Activated CD4-positive, alpha-beta T cell treated with anti-CD3 and anti-CD28 coated beads, Interleukin-2, amount 50 U/mL, for 48 hours (primary cell): ENCODE data around the gene G6PD.
"Not testable (repeated sequence)": the region's sequence is repeated elsewhere in the genome, so short reads cannot be mapped to it uniquely, and the experiment has no call there.

Experiments
- DNase-seq, 2 experiments: peaks; one replicate each; pipeline ENCODE4 v3.0.0-alpha.2; 2020

G6PD gene

DNA sequence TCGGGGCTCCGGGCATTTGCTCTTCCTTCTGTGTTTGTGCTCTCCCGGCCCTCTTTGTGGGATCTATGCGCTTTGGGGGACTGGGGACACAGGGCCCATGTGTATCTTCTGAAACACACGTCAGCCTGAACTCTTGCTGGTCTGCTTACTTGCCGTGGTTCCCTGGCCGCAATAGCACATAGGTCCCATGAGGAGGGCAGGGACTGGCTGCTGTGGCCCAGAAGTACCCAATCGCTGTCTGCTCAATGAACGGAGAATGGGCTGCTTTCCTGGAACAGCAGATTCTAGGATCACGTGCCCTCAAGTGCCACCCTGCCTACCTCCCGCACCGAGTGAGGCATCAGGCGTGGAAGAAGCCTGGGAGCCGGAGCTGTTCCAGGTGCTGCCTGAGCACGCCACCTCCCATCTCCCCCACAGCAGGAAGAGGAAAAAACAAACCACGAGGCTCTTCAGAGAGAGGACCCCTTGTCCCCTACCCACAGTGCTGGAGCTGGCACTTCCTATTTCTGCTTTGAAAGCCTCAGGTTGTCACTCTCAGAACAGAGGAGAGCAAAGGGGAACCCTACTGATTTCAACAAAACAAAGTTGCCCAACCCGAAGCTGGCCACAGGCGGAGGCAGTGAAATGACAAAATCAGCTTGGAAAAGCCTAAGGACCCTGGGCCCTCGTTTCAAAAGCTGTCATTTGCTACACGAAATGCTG lies 3.8 kb downstream of the G6PD start:
- DNase-seq, result peak in 1 of 2 experiments; percentile 25

DNA sequence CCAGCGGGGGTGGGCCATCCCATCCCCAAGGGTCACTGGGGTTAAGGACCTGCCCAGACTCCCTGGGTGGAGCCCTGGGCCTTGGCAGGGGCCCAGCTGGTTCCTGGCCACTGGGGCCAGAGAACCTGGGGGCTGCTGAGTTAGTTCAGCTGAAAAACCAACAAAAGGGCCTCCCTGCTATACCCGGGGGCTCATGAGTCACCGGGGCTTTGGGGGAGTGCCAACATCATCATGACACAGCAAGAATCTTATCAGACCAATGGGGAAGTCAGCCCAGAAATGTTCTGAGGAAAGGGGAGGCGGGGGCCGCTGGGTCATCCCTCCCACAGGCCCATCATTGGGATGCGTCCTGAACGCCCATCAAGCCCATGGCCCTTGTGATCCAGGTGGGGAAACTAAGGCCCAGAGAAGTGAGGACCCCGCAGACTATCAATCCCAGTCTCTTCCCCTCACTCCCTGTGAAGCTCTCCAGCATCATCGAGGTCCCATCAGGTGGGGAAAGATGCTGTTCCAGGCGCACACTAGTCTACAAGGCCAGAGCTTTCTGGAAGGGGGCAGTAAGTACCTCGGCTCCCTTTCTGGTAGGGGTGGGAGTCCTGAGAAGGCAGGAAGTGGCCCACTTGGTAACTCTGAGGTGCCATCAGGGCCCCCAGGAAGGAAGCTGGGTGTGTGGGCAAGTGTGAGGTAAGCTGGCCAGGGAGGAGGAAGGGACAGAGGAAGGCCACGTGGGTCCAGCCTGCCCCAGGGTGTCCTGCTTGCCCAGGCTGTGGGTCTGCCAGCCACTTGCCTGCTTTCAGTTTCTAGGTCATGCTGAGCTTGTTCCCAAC lies 4.5 kb downstream of the G6PD start:
- DNase-seq, result peak; percentile 41 to 57

DNA sequence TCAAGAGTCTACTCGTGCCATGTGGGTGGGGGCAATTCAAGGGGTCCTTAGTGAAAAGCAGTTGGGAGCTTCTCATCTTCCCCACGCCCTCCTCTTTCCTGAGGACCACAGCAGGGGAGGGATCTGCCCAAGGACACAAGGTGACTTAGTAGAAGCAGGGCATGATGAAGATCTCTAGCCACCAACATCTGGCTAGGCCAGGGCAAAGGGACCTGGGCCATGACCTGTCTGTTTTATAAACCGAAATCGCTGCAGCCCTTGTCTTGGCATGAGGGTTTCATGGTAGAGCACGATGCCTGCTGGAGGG lies 5.1 kb downstream of the G6PD start:
- DNase-seq, result no peak

GRCh38 chrX:154540897-154541535 lies 5.6 kb downstream of the G6PD start:
- DNase-seq, result no peak

GRCh38 chrX:154540365-154540764 lies 6.3 kb downstream of the G6PD start:
- not testable (repeated sequence) for DNase-seq

DNA sequence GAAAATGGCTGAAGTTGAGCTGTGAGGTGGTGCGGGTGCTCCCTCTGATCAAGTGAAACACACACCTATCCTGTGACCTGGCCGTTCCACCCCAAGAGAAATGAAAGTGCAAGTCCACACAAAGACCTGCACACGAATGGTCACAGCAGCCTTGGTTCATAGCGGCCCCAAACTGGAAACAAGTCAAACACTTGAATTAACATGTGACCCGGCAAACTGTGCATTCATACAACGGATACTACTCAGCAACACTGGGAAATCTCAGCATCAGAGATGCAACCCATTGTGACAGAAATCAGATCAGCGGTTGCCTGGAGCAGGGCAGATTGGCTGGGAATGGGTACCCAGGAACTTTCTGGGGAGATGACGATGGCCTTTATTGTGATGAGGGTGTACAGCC lies 7.6 kb downstream of the G6PD start:
- DNase-seq, result no peak

DNA sequence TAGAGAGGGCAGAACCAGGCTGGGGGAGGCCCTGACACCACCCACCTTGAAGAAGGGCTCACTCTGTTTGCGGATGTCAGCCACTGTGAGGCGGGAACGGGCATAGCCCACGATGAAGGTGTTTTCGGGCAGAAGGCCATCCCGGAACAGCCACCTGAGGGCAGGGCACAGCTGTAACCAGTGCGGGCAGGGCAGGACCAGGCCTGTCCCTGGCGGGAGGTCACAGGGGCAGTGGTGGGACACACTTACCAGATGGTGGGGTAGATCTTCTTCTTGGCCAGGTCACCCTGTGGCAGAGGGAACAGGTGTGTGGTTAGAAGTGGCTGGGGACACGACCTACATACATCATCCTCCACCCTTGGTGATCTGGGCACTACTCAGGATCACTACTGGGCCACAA lies 10.8 kb downstream of the G6PD start:
- no peak for DNase-seq

GRCh38 chrX:154534526-154535322 lies 11.9 kb downstream of the G6PD start:
- DNase-seq, result peak; percentile 85 to 87

DNA sequence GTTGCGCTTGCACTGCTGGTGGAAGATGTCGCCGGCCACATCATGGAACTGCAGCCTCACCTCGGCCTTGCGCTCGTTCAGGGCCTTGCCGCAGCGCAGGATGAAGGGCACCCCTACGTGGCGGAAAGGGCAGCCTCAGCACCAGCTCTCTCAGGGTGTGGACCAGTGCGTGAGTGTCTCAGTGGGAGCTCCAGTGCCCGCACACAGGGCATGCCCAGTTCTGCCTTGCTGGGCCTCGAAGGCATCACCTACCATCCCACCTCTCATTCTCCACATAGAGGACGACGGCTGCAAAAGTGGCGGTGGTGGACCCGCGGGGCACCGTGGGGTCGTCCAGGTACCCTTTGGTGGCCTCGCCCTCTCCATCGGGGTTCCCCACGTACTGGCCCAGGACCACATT lies 14.0 kb downstream of the G6PD start:
- no peak for DNase-seq

GRCh38 chrX:154531626-154532025 lies 15.0 kb downstream of the G6PD start:
- DNase-seq, result no peak

- no peak for DNase-seq
Observed at GRCh38 chrX:154530286-154530685, 16.4 kb downstream of the G6PD start.

DNA sequence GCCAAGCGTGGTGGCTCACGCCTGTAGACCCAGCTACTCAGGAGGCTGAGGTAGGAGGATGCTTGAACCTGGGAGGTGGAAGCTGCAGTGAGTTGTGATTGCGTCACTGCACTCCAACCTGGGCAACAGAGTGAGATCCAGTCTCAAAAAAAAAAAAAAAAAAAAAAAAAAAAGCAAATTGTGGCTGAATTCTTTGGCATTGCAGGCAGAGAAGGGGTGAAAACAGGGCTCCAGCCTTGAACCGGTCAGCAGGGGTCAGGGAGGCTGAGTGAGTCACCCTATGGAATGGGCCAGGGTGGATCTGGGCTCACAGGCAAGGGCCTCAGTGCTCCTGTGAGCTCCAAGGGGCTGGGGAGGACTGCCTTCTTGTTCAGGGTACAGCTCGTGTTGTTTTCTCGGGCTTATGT lies 17.4 kb downstream of the G6PD start:
- DNase-seq, result no peak

GRCh38 chrX:154526901-154527675 lies 19.6 kb downstream of the G6PD start:
- DNase-seq, result peak; percentile 70 to 77

- DNase-seq, result no peak
Observed at GRCh38 chrX:154525606-154526490, 20.8 kb downstream of the G6PD start.

- no peak for DNase-seq
Observed at GRCh38 chrX:154519389-154519788, 27.3 kb downstream of the G6PD start.

DNA sequence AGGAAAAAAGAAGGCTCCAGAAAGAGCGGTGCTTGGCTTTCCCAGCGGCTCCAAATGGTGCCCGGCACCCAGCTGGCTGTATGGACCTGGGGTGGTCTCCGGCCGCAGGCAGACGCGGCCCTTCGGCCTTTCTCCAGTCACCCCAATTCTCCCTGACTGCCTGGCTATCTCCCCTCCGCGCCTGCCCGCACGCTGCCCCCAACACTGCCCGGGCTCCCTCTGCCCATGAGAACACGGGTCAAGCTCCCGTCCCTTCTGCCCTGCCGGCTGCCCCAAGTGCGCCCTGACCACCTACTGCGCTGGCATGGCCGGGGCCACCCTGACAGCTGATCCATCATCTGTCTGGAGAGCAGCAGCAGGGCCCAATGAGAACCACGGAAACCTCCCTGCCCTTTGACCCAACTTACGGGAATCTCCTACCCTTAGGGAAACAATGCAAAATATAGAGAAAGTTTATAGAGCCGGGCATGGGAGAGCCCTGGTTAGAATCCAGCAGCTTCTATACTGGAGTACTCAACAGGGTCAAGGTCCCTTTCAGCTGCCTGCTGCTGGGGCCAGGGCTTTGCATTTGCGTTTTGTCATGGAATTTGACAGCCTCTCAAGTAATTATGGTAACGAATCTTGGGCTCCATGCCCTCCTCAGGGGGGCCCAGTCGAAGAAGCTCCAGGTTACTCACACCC lies 29.4 kb downstream of the G6PD start:
- DNase-seq, result no peak

DNA sequence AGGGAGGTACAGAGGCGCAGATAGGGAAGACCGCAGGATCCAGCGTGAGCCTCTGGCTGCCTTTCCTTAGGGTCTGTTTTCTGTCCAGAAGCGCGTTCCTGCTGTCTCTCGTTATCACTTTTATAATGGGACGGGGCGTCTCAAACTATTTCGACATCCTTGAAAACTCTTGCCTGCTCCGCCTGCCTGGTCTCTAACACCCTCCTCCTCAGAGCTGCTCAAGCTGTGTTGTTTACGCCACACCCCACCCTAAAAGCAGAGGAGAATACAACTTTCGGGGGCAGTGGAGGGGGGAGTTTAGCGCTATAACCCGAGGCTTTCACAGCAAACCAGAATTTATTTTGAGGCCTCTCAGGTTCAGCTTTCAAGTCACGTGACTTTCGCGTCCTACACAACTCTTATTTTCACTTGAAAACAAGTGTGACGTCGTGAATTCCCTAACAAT lies 30.0 kb downstream of the G6PD start:
- no peak for DNase-seq

GRCh38 chrX:154515966-154516655 lies 30.5 kb downstream of the G6PD start, which contains the start of gene FAM3A:
Gene FAM3A, minus strand, starts transcription at chrX:154516232. Its CDS starts 460 bp downstream, at chrX:154515772.
- DNase-seq, result peak; percentile 93

GRCh38 chrX:154515090-154515965 lies 31.3 kb downstream of the G6PD start:
- peak; percentile 10 to 36 for DNase-seq
